LNCAP (cell line): ENCODE measurements around the gene KCNIP1.

ENCODE experiments used
- CTCF ChIP-seq: fragments of 450-650 bp; IDR thresholded peaks from 2 replicates; pipeline ENCODE4 v1.5.1; 2017; ENCODE audit warnings: mild to moderate bottlenecking

Gene KCNIP1

GRCh38 chr5:170681013-170681433, 177.2 kb downstream of the KCNIP1 start:
- TF ChIP-seq CTCF, result no peak

GRCh38 chr5:170691657-170692056, 187.8 kb downstream of the KCNIP1 start:
- TF ChIP-seq CTCF, result no peak

- no peak for TF ChIP-seq CTCF
These were observed 189.9 kb downstream of the KCNIP1 start for GRCh38 chr5:170693701-170694100.

GRCh38 chr5:170694911-170695310, 191.1 kb downstream of the KCNIP1 start:
- TF ChIP-seq CTCF, result no peak

- no peak for TF ChIP-seq CTCF
These were observed 193.2 kb downstream of the KCNIP1 start for GRCh38 chr5:170697031-170697430.

- no peak for TF ChIP-seq CTCF
These were observed 196.7 kb downstream of the KCNIP1 start for GRCh38 chr5:170700503-170700902.

- TF ChIP-seq CTCF, result no peak
These were observed 197.5 kb downstream of the KCNIP1 start for GRCh38 chr5:170701334-170701733.
